ENCODE results near the gene CRHR1.

The CRHR1 gene

GRCh38 chr17:45747911-45748310 lies 36.2 kb upstream of the CRHR1 start:
- Histone ChIP-seq H3K4me3 (ENCODE audit: low read depth, low read length) (no peak overlapping the region), H3K27ac (ENCODE audit: extremely low read depth, low read depth, low read length) (no peak overlapping the region), H3K9me3 (ENCODE audit: control insufficient read depth, insufficient read depth, low read depth, low read length) (no peaks in the 10 kb centered on the region), H3K4me1 (ENCODE audit: control insufficient read depth, insufficient read depth, low read length) (no peaks in the 10 kb centered on the region), H3K36me3 (ENCODE audit: control insufficient read depth in 2 of 2, insufficient read depth in 1 of 2, low read length in 2 of 2) (no peaks in the 10 kb centered on the region)
- ChIA-PET POLR2A (no interaction called here), CTCF (interaction anchor here (2.5 kb wide), 1 partner anchor 104 kb away, joined by 6 read pairs; no protein-coding TSS in a partner anchor)
- TF ChIP-seq ZFHX2 (tag by site-specific recombination; conservative IDR thresholded peaks at IDR 0.05) (0 out of 2 replicates have a peak, but pooled peaks have one; percentile 7), ZNF654 (tag by site-specific recombination; IDR thresholded peaks at IDR 0.05; ENCODE audit: low read depth) (no peak), ZSCAN16 (tag by site-specific recombination; IDR thresholded peaks at IDR 0.05) (0 out of 2 replicates have a peak, but pooled peaks have one; percentile 23)

GRCh38 chr17:45748731-45749310 lies 35.3 kb upstream of the CRHR1 start:
- POLR2A ChIA-PET, result no interaction called here
- Histone ChIP-seq H3K27ac (ENCODE audit: extremely low read depth, low read depth, low read length) (no peak overlapping the region), H3K9me3 (ENCODE audit: control insufficient read depth, insufficient read depth, low read depth, low read length) (no peaks in the 10 kb centered on the region), H3K4me1 (ENCODE audit: control insufficient read depth, insufficient read depth, low read length) (no peaks in the 10 kb centered on the region), H3K4me3 (ENCODE audit: low read depth, low read length) (no peak overlapping the region), H3K36me3 (ENCODE audit: control insufficient read depth in 2 of 2, insufficient read depth in 1 of 2, low read length in 2 of 2) (no peaks in the 10 kb centered on the region)
- CTCF ChIA-PET, result interaction anchor here (2.5 kb wide), 1 partner anchor 103 kb away, joined by 6 read pairs; no protein-coding TSS in a partner anchor
- TF ChIP-seq PRDM4 (tag by site-specific recombination; IDR thresholded peaks at IDR 0.05), result no peak
- TF ChIP-seq REST (tag by site-specific recombination; IDR thresholded peaks at IDR 0.05), result 0 out of 2 replicates have a peak, but pooled peaks have one; percentile 32

- H3K27ac ChIP-seq (ENCODE audit: extremely low read depth, low read depth, low read length), result no peak overlapping the region
- CTCF ChIA-PET, result no interaction called here
- TF ChIP-seq ZNF792 (tag by site-specific recombination; IDR thresholded peaks at IDR 0.05), result no peak
- no peak for TF ChIP-seq PRDM1 (tag by site-specific recombination; IDR thresholded peaks at IDR 0.05)
- no peak for TF ChIP-seq HIC1 (tag by site-specific recombination; IDR thresholded peaks at IDR 0.05)
- no peak for TF ChIP-seq ZNF639 (tag by site-specific recombination; IDR thresholded peaks at IDR 0.05)
- no peak for TF ChIP-seq ZBTB49 (tag by site-specific recombination; IDR thresholded peaks at IDR 0.05; ENCODE audit: low read depth)
- TF ChIP-seq KLF7 (tag by site-specific recombination; IDR thresholded peaks at IDR 0.05; ENCODE audit: borderline replicate concordance), result no peak
- no peak for TF ChIP-seq ZBTB7A (tag by site-specific recombination; IDR thresholded peaks at IDR 0.05; ENCODE audit: low read depth)
- no peak for TF ChIP-seq ZNF132 (tag by site-specific recombination; IDR thresholded peaks at IDR 0.05; ENCODE audit: borderline replicate concordance)
- TF ChIP-seq GLIS1 (tag by site-specific recombination; IDR thresholded peaks at IDR 0.05), result no peak
- no peak for TF ChIP-seq ZNF501 (tag by site-specific recombination; IDR thresholded peaks at IDR 0.05)
- no peak for TF ChIP-seq SCRT2 (tag by site-specific recombination; IDR thresholded peaks at IDR 0.05)
- no peak for TF ChIP-seq OSR2 (tag by site-specific recombination; IDR thresholded peaks at IDR 0.05)
- no peak for TF ChIP-seq SETDB1 (IDR thresholded peaks at IDR 0.05; ENCODE audit: insufficient read length, low read length)
- no peak for TF ChIP-seq ZNF670 (tag by site-specific recombination; IDR thresholded peaks at IDR 0.05; ENCODE audit: low read depth)
Observed at GRCh38 chr17:45749831-45750335, 34.2 kb upstream of the CRHR1 start.

More at GRCh38 chr17:45749831-45750335, 34.2 kb upstream of the CRHR1 start:
- no peak overlapping the region for H3K4me3 ChIP-seq (ENCODE audit: low read depth, low read length)
- no peaks in the 10 kb centered on the region for H3K36me3 ChIP-seq (ENCODE audit: control insufficient read depth in 2 of 2, insufficient read depth in 1 of 2, low read length in 2 of 2)
- no peaks in the 10 kb centered on the region for H3K4me1 ChIP-seq (ENCODE audit: control insufficient read depth, insufficient read depth, low read length)
- H3K9me3 ChIP-seq (ENCODE audit: control insufficient read depth, insufficient read depth, low read depth, low read length), result no peaks in the 10 kb centered on the region
- POLR2A ChIA-PET, result no interaction called here
